CD14-positive monocyte (primary cell): ENCODE measurements around the gene TRPM2. TPM values are rescaled to one million over a fixed set of nuclear protein-coding genes. Genes with fewer than 3 reads are reported as not detected.

Experiments used
- DNase-seq, 3 donors: peaks; one replicate each; pipeline ENCODE4 v3.0.0-alpha.2; 2011 to 2022
- H2AFZ ChIP-seq: 2 replicates; pipeline ENCODE4 v1.6.0; 2012; ENCODE audit warnings: mild to moderate bottlenecking, low read depth, low read length, inconsistent platforms; ENCODE audit not compliant: insufficient read depth, poor library complexity, severe bottlenecking
- H3K27ac ChIP-seq, 2 donors: 1 replicate in 1 of 2; 2 replicates in 1 of 2; pipeline ENCODE4 v1.5.1; 2012 to 2013; ENCODE audit warnings: low read length in 2 of 2, control low read depth in 1 of 2, inconsistent platforms in 1 of 2, low read depth in 1 of 2, mild to moderate bottlenecking in 1 of 2
- H3K27me3 ChIP-seq, 2 donors: one replicate each; pipeline versions ENCODE4 v1.6.0 to v1.6.1; 2011 to 2013; ENCODE audit warnings: low read length in 2 of 2; ENCODE audit not compliant: control insufficient read depth in 2 of 2, insufficient read depth in 2 of 2
- H3K36me3 ChIP-seq, 2 donors: replicated peaks in 1 of 2; 1 replicate in 1 of 2; 2 replicates in 1 of 2; pipeline versions ENCODE4 v1.5.1 to v1.6.1; 2012 to 2013; ENCODE audit warnings: low read length in 2 of 2, control low read depth in 1 of 2, inconsistent platforms in 1 of 2, mild to moderate bottlenecking in 1 of 2; ENCODE audit not compliant: insufficient read depth in 2 of 2, control insufficient read depth in 1 of 2
- H3K4me1 ChIP-seq, 2 donors: 1 replicate in 1 of 2; 2 replicates in 1 of 2; pipeline versions ENCODE4 v1.5.1 to v1.6.1; 2012 to 2013; ENCODE audit warnings: low read length in 2 of 2, control low read depth in 1 of 2, inconsistent platforms in 1 of 2, mild to moderate bottlenecking in 1 of 2, moderate library complexity in 1 of 2; ENCODE audit not compliant: insufficient read depth in 2 of 2, control insufficient read depth in 1 of 2
- H3K4me2 ChIP-seq: replicated peaks from 2 replicates; pipeline ENCODE3; 2012; ENCODE audit warnings: low read length, moderate library complexity, mild to moderate bottlenecking; ENCODE audit not compliant: poor library complexity, severe bottlenecking; ENCODE audit errors: extremely low read depth
- H3K4me3 ChIP-seq, 3 experiments: fragments of 200-600 bp in 1 of 3; sonication (generic) in 1 of 3; replicated peaks in 1 of 3; 1 replicate in 2 of 3; 2 replicates in 1 of 3; pipeline ENCODE4 v1.5.1; 2011 to 2013; ENCODE audit warnings: low read length in 3 of 3, mild to moderate bottlenecking in 3 of 3, control low read depth in 2 of 3, low read depth in 2 of 3, inconsistent platforms in 1 of 3, moderate library complexity in 1 of 3
- H3K79me2 ChIP-seq: 2 replicates; pipeline ENCODE4 v1.6.0; 2012; ENCODE audit warnings: mild to moderate bottlenecking, control low read depth, inconsistent platforms, low read length, moderate library complexity; ENCODE audit not compliant: insufficient read depth
- H3K9ac ChIP-seq: 2 replicates; pipeline ENCODE4 v1.6.0; 2017; ENCODE audit warnings: low read length, mild to moderate bottlenecking; ENCODE audit not compliant: insufficient read depth, poor library complexity, severe bottlenecking
- H3K9me3 ChIP-seq, 2 donors: replicated peaks in 1 of 2; 1 replicate in 1 of 2; 2 replicates in 1 of 2; pipeline versions ENCODE4 v1.5.1 to v1.6.1; 2012 to 2013; ENCODE audit warnings: low read length in 2 of 2, control low read depth in 1 of 2; ENCODE audit not compliant: control insufficient read depth in 1 of 2, insufficient read depth in 1 of 2
- H4K20me1 ChIP-seq: 2 replicates; pipeline ENCODE4 v1.6.0; 2012; ENCODE audit warnings: mild to moderate bottlenecking, low read length, control low read depth, moderate library complexity; ENCODE audit not compliant: insufficient read depth
- H3K27ac Mint-ChIP-seq, 7 donors: one replicate each; pipeline ENCODE4 v1.8.0; 2020; ENCODE audit warnings: mild to moderate bottlenecking in 7 of 7, mixed read lengths in 7 of 7, moderate library complexity in 6 of 7, inconsistent platforms in 2 of 7
- H3K27me3 Mint-ChIP-seq, 3 donors: one replicate each; pipeline ENCODE4 v1.8.0; 2021 to 2022; ENCODE audit warnings: low read depth in 3 of 3, mild to moderate bottlenecking in 3 of 3, mixed read lengths in 3 of 3, moderate library complexity in 3 of 3, inconsistent platforms in 1 of 3
- H3K36me3 Mint-ChIP-seq, 2 donors: one replicate each; pipeline ENCODE4 v1.8.0; 2020; ENCODE audit warnings: mixed read lengths in 2 of 2, inconsistent platforms in 1 of 2, mild to moderate bottlenecking in 1 of 2
- H3K4me1 Mint-ChIP-seq: one replicate; pipeline ENCODE4 v1.8.0; 2020; ENCODE audit warnings: mild to moderate bottlenecking, mixed read lengths
- H3K4me3 Mint-ChIP-seq, 2 donors: one replicate each; pipeline ENCODE4 v1.8.0; 2020; ENCODE audit warnings: mild to moderate bottlenecking in 2 of 2, mixed read lengths in 2 of 2, moderate library complexity in 1 of 2
- H3K9me3 Mint-ChIP-seq, 7 donors: one replicate each; pipeline ENCODE4 v1.8.0; 2020 to 2022; ENCODE audit warnings: mixed read lengths in 7 of 7, mild to moderate bottlenecking in 6 of 7, moderate library complexity in 6 of 7, inconsistent platforms in 2 of 7
- CTCF ChIP-seq: fragments of 200-600 bp; IDR thresholded peaks from one replicate; pipeline ENCODE4 v1.8.0; 2022; ENCODE audit warnings: antibody characterized with exemption, mild to moderate bottlenecking
- WGBS: methylation state at CpG from one replicate; pipeline ENCODE4 v1.1.5; 2013; ENCODE audit warnings: missing lambda C conversion rate; ENCODE audit not compliant: insufficient coverage; 5-methylcytosine and 5-hydroxymethylcytosine counted together
- intact Hi-C, 2 donors: fragments of 100-400 bp; cut with micrococcal nuclease; formaldehyde crosslinking; loops; one replicate each; pipeline versions ENCODE4 v1.15.0 to v1.15.1; 2023
- polyA plus RNA-seq, 3 donors: library from polyadenylated mRNA; depleted of rRNA in 1 of 3; unstranded in 2 of 3; stranded (reverse) in 1 of 3; fragments of 300-500 nt in 2 of 3; fragments of >200 nt in 1 of 3; fragmentation: Illumina TruSeq in 2 of 3; gene quantifications; 1 replicate in 2 of 3; 2 replicates in 1 of 3; pipeline ENCODE4 v1.2.3, GENCODE V29; 2012 to 2021

TRPM2 gene
- polyA plus RNA-seq, 3 donors: 7.6 to 21.6 (median 12.2) TPM

GRCh38 chr21:44374601-44375280, 21.3 kb downstream of the TRPM2 start:
- TF ChIP-seq CTCF: no peak
- H3K9ac ChIP-seq: no peak overlapping the region
- H3K36me3 ChIP-seq: peaks cover 66 to 72% of the 10 kb centered on the region in 2 donors
- peaks cover 44% of the 10 kb centered on the region for H4K20me1 ChIP-seq
- Mint-ChIP-seq H3K4me1 (peaks cover 45% of the 10 kb centered on the region), H3K36me3 (peaks cover 78 to 94% of the 10 kb centered on the region in 2 donors), H3K27me3 (peaks cover 2 to 14% (median 2%) of the 10 kb centered on the region in 3 donors), H3K27ac (peak overlapping the region; percentile 84 to 91 (median 85)), H3K9me3 (peaks cover 0 to 7% (median 2%) of the 10 kb centered on the region in 7 donors), H3K4me3 (peak overlapping the region; percentile 58 to 86)
- H3K79me2 ChIP-seq: peaks cover 7% of the 10 kb centered on the region
- H2AFZ ChIP-seq: no peak overlapping the region
- peaks cover 33 to 40% of the 10 kb centered on the region in 2 donors for H3K4me1 ChIP-seq
- no peaks in the 10 kb centered on the region for H3K27me3 ChIP-seq
- H3K4me2 ChIP-seq: peak overlapping the region; percentile 59
- peak overlapping the region; percentile 39 to 62 for H3K27ac ChIP-seq
- WGBS: 47% methylated on average over 14 of the region's 24 CpGs
- H3K9me3 ChIP-seq: no peaks in the 10 kb centered on the region
- DNase-seq: no peak
- intact Hi-C loops: no loop called here
- H3K4me3 ChIP-seq: peak overlapping the region in 1 of 3 experiments; percentile 55

GRCh38 chr21:44375281-44375651, 21.8 kb downstream of the TRPM2 start:
- H3K27me3 ChIP-seq: no peaks in the 10 kb centered on the region
- Mint-ChIP-seq H3K36me3 (peaks cover 81 to 94% of the 10 kb centered on the region in 2 donors), H3K27me3 (peaks cover 2 to 14% (median 2%) of the 10 kb centered on the region in 3 donors), H3K4me3 (peak overlapping the region; percentile 58 to 86), H3K9me3 (peaks cover 0 to 10% (median 2%) of the 10 kb centered on the region in 7 donors), H3K27ac (peak overlapping the region; percentile 84 to 91 (median 85)), H3K4me1 (peaks cover 45% of the 10 kb centered on the region)
- 0% methylated on average over 10 of the region's 10 CpGs for WGBS
- H4K20me1 ChIP-seq: peaks cover 43% of the 10 kb centered on the region
- intact Hi-C loops: no loop called here
- H3K4me3 ChIP-seq: peak overlapping the region in 1 of 3 experiments; percentile 55
- no peak for TF ChIP-seq CTCF
- H2AFZ ChIP-seq: peak overlapping the region; percentile 22
- no peaks in the 10 kb centered on the region for H3K9me3 ChIP-seq
- peaks cover 7% of the 10 kb centered on the region for H3K79me2 ChIP-seq
- H3K36me3 ChIP-seq: peaks cover 70 to 75% of the 10 kb centered on the region in 2 donors
- peak overlapping the region; percentile 39 to 62 for H3K27ac ChIP-seq
- H3K4me1 ChIP-seq: peaks cover 33 to 40% of the 10 kb centered on the region in 2 donors
- peak overlapping the region; percentile 59 for H3K4me2 ChIP-seq
- H3K9ac ChIP-seq: no peak overlapping the region
- DNase-seq: peak; percentile 75 to 77 (median 77)
